T1000 (cell line): ENCODE data around the gene OGT.
A peak's percentile ranks its signal among the peaks of the same experiment; 100 is the strongest.
"Not testable (repeated sequence)": the region's sequence is repeated elsewhere in the genome, so short reads cannot be mapped to it uniquely, and the experiment has no call there.

ENCODE experiments used
- DNase-seq: peaks from one replicate; lab custom pipeline; 2025; ENCODE audit warnings: mixed read lengths; lab: John Stamatoyannopoulos, UW

Gene OGT

DNA sequence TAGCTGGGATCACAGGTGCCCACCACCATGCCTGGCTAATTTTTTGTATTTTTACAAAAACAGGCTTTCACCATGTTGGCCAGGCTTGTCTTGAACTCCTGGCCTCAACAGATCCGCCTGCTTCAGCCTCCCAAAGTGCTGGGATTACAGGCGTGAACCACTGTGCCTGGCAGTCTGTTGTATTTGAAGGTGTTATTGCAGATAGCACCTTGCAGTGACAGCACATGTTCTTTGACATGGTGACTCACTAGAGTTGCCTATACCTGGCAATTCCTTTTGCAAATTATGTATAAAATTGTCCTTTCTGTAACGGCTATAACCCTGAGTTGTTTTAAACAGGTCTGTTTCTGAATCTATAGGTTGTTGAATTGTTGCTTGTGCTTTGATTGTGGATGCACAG, 7.9 kb downstream of the OGT start:
- no peak for DNase-seq

DNA sequence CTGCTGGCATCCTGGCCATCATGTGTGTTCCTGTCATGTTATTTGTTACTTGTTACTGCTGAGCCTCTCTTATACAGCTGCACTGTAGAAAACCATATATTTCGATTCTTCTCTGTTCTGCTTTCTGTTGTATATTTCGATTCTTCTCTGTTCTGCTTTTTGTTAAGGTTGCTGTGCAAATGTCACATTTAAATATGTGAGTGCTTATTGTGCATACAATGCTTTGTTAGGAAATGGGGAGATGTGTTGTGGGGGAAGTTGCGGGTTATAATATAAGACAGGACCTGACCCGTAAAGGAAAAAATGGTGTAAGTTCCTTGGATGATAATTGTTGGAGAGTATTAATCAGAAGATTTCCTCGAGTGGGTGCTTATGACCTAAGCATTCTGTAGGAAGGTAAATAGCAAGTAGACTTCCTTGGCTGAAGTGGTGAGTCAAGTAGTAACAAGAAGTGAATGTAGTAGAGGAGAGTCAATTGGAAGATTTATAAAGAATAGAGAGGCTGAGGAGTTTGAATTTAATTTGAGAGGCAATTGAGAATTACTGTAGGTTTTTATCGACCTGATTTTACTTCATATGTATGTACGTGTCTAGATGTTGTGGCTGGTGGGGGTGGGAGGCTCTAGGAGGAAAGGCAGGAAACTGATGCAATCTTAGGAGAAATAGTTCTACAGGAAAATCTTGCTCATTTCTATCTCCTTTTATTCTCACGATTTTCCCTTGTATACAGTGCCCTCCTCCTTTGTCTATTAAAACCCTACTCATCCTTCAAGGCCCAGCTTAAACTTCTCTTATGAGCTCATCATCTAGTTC, 8.5 kb downstream of the OGT start:
- no peak for DNase-seq

- DNase-seq = no peak
Observed at GRCh38 chrX:71542411-71542810, 9.5 kb downstream of the OGT start.

DNA sequence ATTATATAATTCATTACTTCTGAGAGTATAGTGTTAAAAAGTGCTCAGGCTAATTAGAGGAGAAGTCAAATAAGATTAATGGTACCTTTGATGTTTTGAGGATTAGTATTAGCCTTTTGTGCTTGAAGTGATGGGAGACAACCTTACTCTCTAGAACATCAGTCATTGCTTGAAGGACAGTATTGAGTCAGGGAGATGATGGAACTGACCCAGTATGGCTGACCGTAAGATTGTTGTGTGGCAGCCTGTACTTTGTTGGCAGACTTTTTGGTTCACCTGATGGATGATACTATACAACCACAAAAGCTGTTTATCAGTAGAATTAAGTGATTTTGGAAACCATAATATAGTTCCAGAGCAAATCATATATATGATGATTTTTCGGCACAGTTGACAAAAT, 9.9 kb downstream of the OGT start:
- no peak for DNase-seq

DNA sequence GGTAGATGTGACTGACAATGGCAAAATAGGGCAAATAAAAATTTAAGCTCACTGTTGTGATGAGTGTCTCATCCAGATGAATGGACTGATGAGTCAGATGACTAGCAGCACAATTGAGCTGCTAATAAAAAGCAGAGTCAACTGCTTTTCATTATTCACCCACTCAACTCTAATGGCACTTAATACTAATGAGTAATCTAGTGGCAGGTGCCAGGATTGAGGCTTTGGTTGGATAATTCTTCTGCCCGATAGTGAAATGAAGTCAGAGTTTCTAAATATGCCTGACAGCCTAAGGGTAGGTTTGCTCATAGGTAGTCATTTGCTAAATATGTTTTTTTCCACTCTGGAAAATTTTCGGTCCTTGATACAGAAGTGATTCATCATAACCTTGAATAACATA, 10.4 kb downstream of the OGT start:
- DNase-seq = peak; percentile 38

DNA sequence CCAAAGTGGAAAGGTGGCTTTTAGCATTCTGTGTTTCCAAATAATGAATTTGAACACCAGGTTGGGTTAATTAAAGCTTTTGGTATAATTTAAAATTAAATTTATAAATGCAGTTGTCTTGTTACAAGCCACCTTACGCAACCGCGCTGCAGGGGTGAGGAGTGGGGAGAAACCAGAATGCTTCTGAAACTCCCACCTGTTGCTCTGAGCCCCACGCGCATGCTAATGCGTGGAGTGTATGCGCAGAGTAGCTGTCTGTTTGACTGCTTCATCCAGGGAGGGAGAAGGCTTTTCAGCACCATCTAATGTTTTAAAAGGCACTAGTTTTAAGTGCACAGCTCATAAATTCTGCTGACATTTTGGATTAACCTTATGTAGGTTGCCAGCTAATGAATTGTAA, 12.5 kb downstream of the OGT start:
- DNase-seq = no peak

- no peak for DNase-seq
Observed at GRCh38 chrX:71546879-71547278, 14.0 kb downstream of the OGT start.

DNA sequence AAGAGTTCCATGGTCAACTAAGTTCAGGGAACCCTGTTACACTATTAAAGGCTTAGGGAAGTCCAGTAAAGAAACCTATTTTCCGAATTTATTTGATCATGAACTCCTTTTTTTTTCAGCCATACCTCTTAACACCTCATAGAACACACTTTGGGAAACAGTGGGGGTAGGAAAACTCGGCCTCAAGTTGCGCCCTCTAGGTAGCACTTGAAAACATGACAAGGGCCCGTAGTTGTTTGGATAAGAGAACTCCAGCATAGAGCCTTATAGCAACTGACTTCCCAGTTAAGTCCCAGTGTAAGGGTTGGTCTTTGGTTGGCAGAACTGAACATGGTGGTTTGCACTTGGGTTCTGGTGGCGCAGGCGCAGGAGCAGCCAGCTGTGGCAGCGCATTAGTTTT, 14.4 kb downstream of the OGT start:
- DNase-seq = no peak

GRCh38 chrX:71549986-71550385, 17.1 kb downstream of the OGT start:
- DNase-seq = no peak

- DNase-seq = no peak
Observed at GRCh38 chrX:71550578-71550977, 17.7 kb downstream of the OGT start.

GRCh38 chrX:71556036-71556435, 23.1 kb downstream of the OGT start:
- DNase-seq = no peak

DNA sequence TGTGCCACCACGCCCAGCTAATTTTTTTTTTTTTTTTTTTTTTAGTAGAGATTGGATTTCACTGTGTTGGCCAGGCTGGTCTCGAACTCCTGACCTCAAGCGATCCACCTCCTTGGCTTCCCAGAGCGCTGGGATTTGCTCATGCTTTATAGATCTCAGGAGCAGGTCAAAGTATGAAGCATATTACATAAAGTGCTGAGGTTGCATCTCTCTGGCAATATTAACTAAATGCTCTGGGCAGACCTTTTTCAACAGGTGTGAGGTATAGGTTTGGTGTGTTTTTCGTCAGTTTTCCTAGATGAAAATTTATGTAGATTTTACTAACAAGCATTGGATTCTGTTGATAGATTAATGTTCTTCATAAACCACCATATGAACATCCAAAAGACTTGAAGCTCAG, 26.0 kb downstream of the OGT start:
- no peak for DNase-seq

DNA sequence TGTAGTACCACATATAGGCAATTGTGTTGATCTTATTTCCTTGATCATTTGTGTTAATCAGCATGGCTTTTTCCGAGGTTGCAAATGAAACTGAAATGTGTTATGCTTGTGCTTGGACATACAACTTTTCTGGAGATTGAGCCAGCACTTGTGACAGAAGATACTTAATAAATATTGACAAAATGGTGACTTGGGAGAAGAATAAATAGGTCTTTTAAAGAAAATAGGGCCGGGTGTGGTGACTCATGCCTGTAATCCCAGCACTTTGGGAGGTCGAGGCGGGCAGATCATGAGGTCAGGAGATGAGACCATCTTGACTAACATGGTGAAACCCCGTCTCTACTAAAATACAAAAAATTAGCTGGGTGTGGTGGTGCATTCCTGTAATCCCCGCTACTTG, 26.9 kb downstream of the OGT start:
- not testable (repeated sequence) for DNase-seq

DNA sequence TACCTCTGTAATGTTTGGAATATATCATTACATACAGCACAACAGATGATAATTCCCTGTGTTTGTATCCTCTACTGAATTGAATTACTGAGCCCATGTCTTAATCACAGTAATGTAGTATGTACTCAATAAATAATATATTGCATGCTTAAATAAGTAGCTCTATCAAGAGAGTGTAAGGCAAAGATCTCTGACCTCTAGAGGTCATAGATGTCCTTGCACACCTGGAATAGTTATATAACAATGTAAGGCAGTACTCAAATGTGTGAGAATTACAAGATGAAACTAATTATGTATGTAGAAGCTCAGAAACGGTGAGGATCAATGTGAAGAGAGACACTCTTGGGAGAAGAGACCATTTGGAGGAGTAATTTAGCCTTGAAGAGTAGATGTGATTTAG, 31.0 kb downstream of the OGT start:
- no peak for DNase-seq

DNA sequence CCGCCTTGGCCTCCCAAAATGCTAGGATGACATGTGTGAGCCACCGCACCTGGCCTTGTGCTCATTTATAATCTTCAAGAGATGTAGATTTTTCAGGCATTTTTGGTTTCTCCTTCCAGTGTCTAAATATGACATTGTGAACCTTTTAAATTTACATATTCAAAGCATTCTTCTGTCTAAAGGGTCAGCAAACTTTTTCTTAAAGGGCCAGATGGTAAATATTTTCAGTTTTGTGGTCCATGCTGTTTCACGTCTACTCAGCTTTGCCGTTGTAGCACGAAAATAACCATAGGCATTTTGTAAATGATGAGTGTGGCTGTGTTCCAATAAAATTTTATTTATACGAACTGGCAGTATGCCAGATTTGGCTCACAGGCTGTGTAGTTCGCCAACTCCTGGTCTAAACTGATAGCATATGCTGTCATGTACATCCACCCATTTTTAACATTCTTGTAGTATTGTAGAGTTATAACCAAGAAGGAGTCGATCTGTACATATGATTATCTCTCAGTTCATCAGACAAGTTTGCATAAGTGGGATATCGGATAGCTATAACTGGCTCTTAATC, 32.7 kb downstream of the OGT start:
- DNase-seq = no peak

GRCh38 chrX:71571390-71571789, 38.5 kb downstream of the OGT start:
- not testable (repeated sequence) for DNase-seq

- DNase-seq = no peak
Observed at GRCh38 chrX:71573590-71573989, 40.7 kb downstream of the OGT start.

DNA sequence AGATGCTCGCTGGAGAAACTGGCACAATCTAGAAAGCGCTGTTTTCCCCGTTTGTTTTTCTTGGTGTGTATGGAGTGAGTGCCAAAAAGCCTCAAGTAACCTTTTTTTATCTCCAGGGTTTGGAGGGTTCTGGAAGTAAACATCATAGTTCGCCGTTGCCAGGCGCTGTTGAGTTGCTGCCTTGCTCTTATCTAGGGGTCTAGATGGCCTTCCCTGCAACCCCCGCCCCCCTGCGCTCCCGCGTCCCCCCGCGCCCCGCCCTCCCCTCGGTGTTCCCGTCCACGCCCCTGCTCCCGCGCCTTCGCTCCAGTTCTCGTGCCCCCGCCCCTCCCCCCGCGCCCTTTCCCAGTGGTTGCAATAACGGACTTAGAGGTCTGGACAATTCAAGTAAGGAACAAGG, 44.8 kb downstream of the OGT start:
- DNase-seq = no peak

GRCh38 chrX:71578253-71579135, 45.6 kb downstream of the OGT start, which contains the start of gene GCNA:
Gene GCNA, plus strand, starts transcription at chrX:71578437. Its CDS starts 2,385 bp downstream, at chrX:71580822.
- no peak for DNase-seq

GRCh38 chrX:71579136-71579989, 46.5 kb downstream of the OGT start:
- no peak for DNase-seq

GRCh38 chrX:71579990-71580380, 47.1 kb downstream of the OGT start:
- no peak for DNase-seq

DNA sequence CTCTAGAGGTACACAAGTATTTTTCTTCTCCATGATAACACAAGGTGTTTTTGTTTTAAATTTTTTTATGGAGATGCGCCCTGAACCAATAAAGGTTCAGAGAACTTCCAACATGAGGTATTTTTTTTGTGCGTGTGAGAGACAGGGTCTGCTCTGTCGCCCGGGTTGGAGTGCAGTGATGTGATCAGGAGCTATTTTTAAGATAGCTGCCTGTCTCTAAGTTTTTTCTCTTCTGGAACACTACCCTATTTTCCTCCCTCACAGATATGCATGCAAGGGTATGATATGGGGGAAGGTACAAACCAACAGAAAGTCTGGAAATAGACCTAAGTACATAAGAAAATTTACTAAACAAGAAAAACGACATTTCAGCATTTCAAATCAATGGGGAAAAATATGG, 48.3 kb downstream of the OGT start:
- no peak for DNase-seq
